Activated CD8-positive, alpha-beta T cell treated with anti-CD3 and anti-CD28 coated beads, Interleukin-2, amount 10 ng/mL, durations not matched to agents 7 days and 5 days (primary cell): ENCODE measurements around the gene SLC6A19. TPM values are rescaled to one million over a fixed set of nuclear protein-coding genes. Genes with fewer than 3 reads are reported as not detected.

Experiments used
- ATAC-seq: fragments of 150-1000 bp; cut with Tn5 transposase; one replicate; pipeline ENCODE4 v1.10.0; 2021; ENCODE audit warnings: moderate library complexity
- CTCF ChIA-PET: fragments of 350-600 bp; sonication (Branson Sonifier 250); formaldehyde crosslinking; loops from one replicate; lab custom pipeline; 2021; ENCODE audit warnings: antibody characterized with exemption; lab: Charles Lee
- POLR2A ChIA-PET: fragments of 350-600 bp; sonication (Branson Sonifier 250); formaldehyde crosslinking; loops from one replicate; lab custom pipeline; 2021; ENCODE audit warnings: antibody characterized with exemption; lab: Charles Lee
- DNase-seq: peaks from one replicate; pipeline ENCODE4 v3.0.0-alpha.2; 2020
- H3K27ac Mint-ChIP-seq: one replicate; pipeline ENCODE4 v1.8.0; 2021; ENCODE audit warnings: mild to moderate bottlenecking, mixed read lengths
- H3K27me3 Mint-ChIP-seq: one replicate; pipeline ENCODE4 v1.8.0; 2021; ENCODE audit warnings: low read depth, mixed read lengths
- H3K36me3 Mint-ChIP-seq: one replicate; pipeline ENCODE4 v1.8.0; 2021; ENCODE audit warnings: low read depth, mixed read lengths
- H3K4me1 Mint-ChIP-seq: one replicate; pipeline ENCODE4 v1.8.0; 2021; ENCODE audit warnings: low read depth, mixed read lengths
- H3K4me3 Mint-ChIP-seq: one replicate; pipeline ENCODE4 v1.8.0; 2021; ENCODE audit warnings: mild to moderate bottlenecking, mixed read lengths
- H3K9me3 Mint-ChIP-seq: one replicate; pipeline ENCODE4 v1.8.0; 2022; ENCODE audit warnings: mixed read lengths; ENCODE audit not compliant: insufficient read depth
- total RNA-seq, 2 experiments: library from RNA; stranded (reverse); gene quantifications; one replicate each; pipeline ENCODE4 v1.2.3, GENCODE V29; 2021

SLC6A19 gene
- total RNA-seq, 2 experiments from 2014 or later = not detected

GRCh38 chr5:1159774-1160406, 41.5 kb upstream of the SLC6A19 start:
- Mint-ChIP-seq H3K4me1 (no peaks in the 10 kb centered on the region), H3K4me3 (no peak overlapping the region), H3K36me3 (no peaks in the 10 kb centered on the region), H3K9me3 (no peaks in the 10 kb centered on the region), H3K27ac (no peak overlapping the region), H3K27me3 (peaks cover 34% of the 10 kb centered on the region)
- CTCF ChIA-PET = no interaction called here
- POLR2A ChIA-PET = no interaction called here
- ATAC-seq (no peak), DNase-seq (no peak)

GRCh38 chr5:1161108-1161832, 40.1 kb upstream of the SLC6A19 start:
- Mint-ChIP-seq H3K27me3 (peaks cover 33% of the 10 kb centered on the region), H3K27ac (no peak overlapping the region), H3K9me3 (no peaks in the 10 kb centered on the region), H3K4me3 (no peak overlapping the region), H3K4me1 (no peaks in the 10 kb centered on the region), H3K36me3 (no peaks in the 10 kb centered on the region)
- DNase-seq (no peak), ATAC-seq (no peak)
- CTCF ChIA-PET = no interaction called here
- POLR2A ChIA-PET = interaction anchor here (0.5 kb wide), 1 partner anchor 458 kb away, joined by 3 read pairs; no protein-coding TSS in a partner anchor

GRCh38 chr5:1161833-1162229, 39.6 kb upstream of the SLC6A19 start:
- no peaks in the 10 kb centered on the region for H3K4me1 Mint-ChIP-seq
- no peak overlapping the region for H3K27ac Mint-ChIP-seq
- DNase-seq (no peak), ATAC-seq (no peak)
- CTCF ChIA-PET = no interaction called here
- POLR2A ChIA-PET = interaction anchor here (0.6 kb wide), 1 partner anchor 50 kb away, joined by 3 read pairs; no protein-coding TSS in a partner anchor
- H3K36me3 Mint-ChIP-seq = no peaks in the 10 kb centered on the region
- peaks cover 31% of the 10 kb centered on the region for H3K27me3 Mint-ChIP-seq
- no peak overlapping the region for H3K4me3 Mint-ChIP-seq
- no peaks in the 10 kb centered on the region for H3K9me3 Mint-ChIP-seq

- Mint-ChIP-seq H3K4me3 (no peak overlapping the region), H3K4me1 (no peaks in the 10 kb centered on the region), H3K9me3 (no peaks in the 10 kb centered on the region), H3K27me3 (peaks cover 27% of the 10 kb centered on the region), H3K36me3 (no peaks in the 10 kb centered on the region), H3K27ac (no peak overlapping the region)
- DNase-seq = no peak
- ChIA-PET CTCF (interaction anchor here (0.8 kb wide), 1 partner anchor 10 kb away, joined by 3 read pairs; no protein-coding TSS in a partner anchor), POLR2A (interaction anchor here (0.6 kb wide), 1 partner anchor 49 kb away, joined by 3 read pairs; no protein-coding TSS in a partner anchor)
- no peak for ATAC-seq
These were observed 39.1 kb upstream of the SLC6A19 start for GRCh38 chr5:1162276-1162675.

GRCh38 chr5:1162751-1163150, 38.6 kb upstream of the SLC6A19 start:
- CTCF ChIA-PET = interaction anchor here (0.8 kb wide), 1 partner anchor 10 kb away, joined by 3 read pairs; no protein-coding TSS in a partner anchor
- H3K27me3 Mint-ChIP-seq = peaks cover 22% of the 10 kb centered on the region

GRCh38 chr5:1163366-1163765, 38.0 kb upstream of the SLC6A19 start:
- Mint-ChIP-seq H3K36me3 (no peaks in the 10 kb centered on the region), H3K4me3 (no peak overlapping the region), H3K9me3 (no peaks in the 10 kb centered on the region), H3K4me1 (peaks cover 10% of the 10 kb centered on the region), H3K27ac (no peak overlapping the region), H3K27me3 (peaks cover 21% of the 10 kb centered on the region)
- DNase-seq (no peak), ATAC-seq (no peak)
- ChIA-PET POLR2A (no interaction called here), CTCF (interaction anchor here (0.8 kb wide), 1 partner anchor 9 kb away, joined by 3 read pairs; no protein-coding TSS in a partner anchor)

More at GRCh38 chr5:1162751-1163150, 38.6 kb upstream of the SLC6A19 start:
- H3K27ac Mint-ChIP-seq = no peak overlapping the region
- POLR2A ChIA-PET = no interaction called here
- H3K9me3 Mint-ChIP-seq = no peaks in the 10 kb centered on the region
- H3K4me1 Mint-ChIP-seq = peaks cover 4% of the 10 kb centered on the region
- no peak for ATAC-seq
- no peak overlapping the region for H3K4me3 Mint-ChIP-seq
- H3K36me3 Mint-ChIP-seq = no peaks in the 10 kb centered on the region
- DNase-seq = no peak

- ChIA-PET POLR2A (no interaction called here), CTCF (no interaction called here)
- Mint-ChIP-seq H3K9me3 (no peaks in the 10 kb centered on the region), H3K27me3 (peaks cover 18% of the 10 kb centered on the region), H3K27ac (no peak overlapping the region), H3K4me3 (no peak overlapping the region), H3K36me3 (no peaks in the 10 kb centered on the region), H3K4me1 (peaks cover 10% of the 10 kb centered on the region)
- no peak for DNase-seq
- no peak for ATAC-seq
These were observed 37.5 kb upstream of the SLC6A19 start for GRCh38 chr5:1163879-1164278.

GRCh38 chr5:1164696-1165630, 36.4 kb upstream of the SLC6A19 start:
- Mint-ChIP-seq H3K9me3 (no peaks in the 10 kb centered on the region), H3K4me3 (no peak overlapping the region), H3K27me3 (peaks cover 13% of the 10 kb centered on the region), H3K4me1 (peaks cover 10% of the 10 kb centered on the region), H3K27ac (no peak overlapping the region), H3K36me3 (no peaks in the 10 kb centered on the region)
- ATAC-seq (no peak), DNase-seq (no peak)
- POLR2A ChIA-PET = no interaction called here
- CTCF ChIA-PET = interaction anchor here (1.1 to 1.6 kb wide), 2 partner anchors 9 to 480 kb away, joined by 3 to 5 read pairs; no protein-coding TSS in a partner anchor

- H3K36me3 Mint-ChIP-seq = no peaks in the 10 kb centered on the region
- ATAC-seq = no peak
- no peak overlapping the region for H3K27ac Mint-ChIP-seq
- no peaks in the 10 kb centered on the region for H3K9me3 Mint-ChIP-seq
- peaks cover 11% of the 10 kb centered on the region for H3K27me3 Mint-ChIP-seq
- peaks cover 10% of the 10 kb centered on the region for H3K4me1 Mint-ChIP-seq
- no peak overlapping the region for H3K4me3 Mint-ChIP-seq
- POLR2A ChIA-PET = no interaction called here
- no peak for DNase-seq
- CTCF ChIA-PET = interaction anchor here (1.1 to 1.6 kb wide), 2 partner anchors 8 to 479 kb away, joined by 3 to 5 read pairs; no protein-coding TSS in a partner anchor
These were observed 35.5 kb upstream of the SLC6A19 start for GRCh38 chr5:1165864-1166263.

- H3K27me3 Mint-ChIP-seq = peaks cover 11% of the 10 kb centered on the region
- POLR2A ChIA-PET = no interaction called here
- CTCF ChIA-PET = no interaction called here
- H3K9me3 Mint-ChIP-seq = no peaks in the 10 kb centered on the region
- ATAC-seq = no peak
- no peak overlapping the region for H3K4me3 Mint-ChIP-seq
- peaks cover 10% of the 10 kb centered on the region for H3K4me1 Mint-ChIP-seq
- DNase-seq = no peak
- H3K27ac Mint-ChIP-seq = no peak overlapping the region
- H3K36me3 Mint-ChIP-seq = no peaks in the 10 kb centered on the region
These were observed 35.0 kb upstream of the SLC6A19 start for GRCh38 chr5:1166370-1166769.

GRCh38 chr5:1167361-1167727, 34.1 kb upstream of the SLC6A19 start:
- DNase-seq = no peak
- ATAC-seq = no peak
- peaks cover 10% of the 10 kb centered on the region for H3K4me1 Mint-ChIP-seq
- POLR2A ChIA-PET = no interaction called here
- no peaks in the 10 kb centered on the region for H3K36me3 Mint-ChIP-seq
- H3K27ac Mint-ChIP-seq = no peak overlapping the region
- CTCF ChIA-PET = interaction anchor here (0.7 to 2.7 kb wide), 21 partner anchors 9 to 721 kb away, joined by 3 to 21 read pairs (median 4); no protein-coding TSS in a partner anchor
- peaks cover 11% of the 10 kb centered on the region for H3K27me3 Mint-ChIP-seq
- H3K4me3 Mint-ChIP-seq = no peak overlapping the region
- H3K9me3 Mint-ChIP-seq = no peaks in the 10 kb centered on the region
